Spleen (tissue), 7 donors: ENCODE measurements around the gene PDE1C.

Source experiments
- POLR2A ChIP-seq, 3 donors: fragments of 450-650 bp; IDR thresholded peaks; one replicate each; pipeline ENCODE4 v1.5.1; 2017; ENCODE audit warnings: antibody characterized with exemption in 3 of 3, mild to moderate bottlenecking in 1 of 3
- POLR2AphosphoS5 ChIP-seq, 3 donors: sonication (generic); formaldehyde crosslinking; IDR thresholded peaks; one replicate each; pipeline ENCODE4 v1.5.1; 2017; ENCODE audit warnings: antibody characterized with exemption in 3 of 3
- TF ChIP-seq, protein P1 (sequence below), 11 experiments: fragments of 200-600 bp in 7 of 11; fragments of 450-650 bp in 4 of 11; sonication (generic) in 4 of 11; IDR thresholded peaks in 8 of 11; conservative IDR thresholded peaks in 3 of 11; 1 replicate in 7 of 11; 2 replicates in 4 of 11; pipeline versions ENCODE4 v1.4.0 to v1.8.0; 2016 to 2021; ENCODE audit warnings: antibody characterized with exemption in 11 of 11, inconsistent platforms in 4 of 11, mild to moderate bottlenecking in 1 of 11
- donor health status: DM: no; HTN: no; CAD: no; lungs with moderate emphysema.
- donor health status: DM: no; HTN: no; CAD: no.
- donor health status: DM: no; HTN: no; CAD: no.

DNA sequence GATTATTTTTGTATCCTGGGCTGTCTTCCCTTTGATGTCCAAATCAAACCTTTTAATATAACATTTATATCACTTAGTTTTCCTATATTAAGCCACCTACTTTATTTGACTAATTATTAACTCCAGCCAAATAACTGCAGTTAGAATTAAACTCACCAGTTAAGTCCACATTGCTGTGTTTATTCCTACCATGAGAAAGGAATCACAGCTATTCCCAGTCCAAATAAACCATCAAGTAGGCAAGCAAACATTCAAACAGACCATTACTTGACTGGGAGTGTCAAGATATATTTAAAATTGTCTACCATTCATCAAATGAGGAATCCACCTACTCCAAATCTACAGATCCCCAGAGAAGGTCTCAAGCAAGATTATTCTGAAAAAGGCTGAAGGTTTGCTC, 22.4 kb downstream of the PDE1C start:
- TF ChIP-seq, protein P1, sequence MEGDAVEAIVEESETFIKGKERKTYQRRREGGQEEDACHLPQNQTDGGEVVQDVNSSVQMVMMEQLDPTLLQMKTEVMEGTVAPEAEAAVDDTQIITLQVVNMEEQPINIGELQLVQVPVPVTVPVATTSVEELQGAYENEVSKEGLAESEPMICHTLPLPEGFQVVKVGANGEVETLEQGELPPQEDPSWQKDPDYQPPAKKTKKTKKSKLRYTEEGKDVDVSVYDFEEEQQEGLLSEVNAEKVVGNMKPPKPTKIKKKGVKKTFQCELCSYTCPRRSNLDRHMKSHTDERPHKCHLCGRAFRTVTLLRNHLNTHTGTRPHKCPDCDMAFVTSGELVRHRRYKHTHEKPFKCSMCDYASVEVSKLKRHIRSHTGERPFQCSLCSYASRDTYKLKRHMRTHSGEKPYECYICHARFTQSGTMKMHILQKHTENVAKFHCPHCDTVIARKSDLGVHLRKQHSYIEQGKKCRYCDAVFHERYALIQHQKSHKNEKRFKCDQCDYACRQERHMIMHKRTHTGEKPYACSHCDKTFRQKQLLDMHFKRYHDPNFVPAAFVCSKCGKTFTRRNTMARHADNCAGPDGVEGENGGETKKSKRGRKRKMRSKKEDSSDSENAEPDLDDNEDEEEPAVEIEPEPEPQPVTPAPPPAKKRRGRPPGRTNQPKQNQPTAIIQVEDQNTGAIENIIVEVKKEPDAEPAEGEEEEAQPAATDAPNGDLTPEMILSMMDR (IDR thresholded peaks at IDR 0.05 in 8 of 11, conservative IDR thresholded peaks at IDR 0.05 in 3 of 11): no peak
- TF ChIP-seq POLR2AphosphoS5 (IDR thresholded peaks at IDR 0.05) (no peak), POLR2A (IDR thresholded peaks at IDR 0.05) (no peak)
